Lower lobe of right lung (tissue), 2 donors: ENCODE data around the gene TAS2R4. TPM values are rescaled to one million over a fixed set of nuclear protein-coding genes. Genes with fewer than 3 reads are reported as not detected.
A peak's percentile ranks its signal among the peaks of the same experiment; 100 is the strongest.

Experiments
- ATAC-seq, 2 donors: fragments of 200-7000 bp; cut with Tn5 transposase; one replicate each; pipeline ENCODE4 v1.9.1; 2020 to 2022; ENCODE audit warnings: mild to moderate bottlenecking in 2 of 2, moderate library complexity in 2 of 2
- DNase-seq: peaks from one replicate; pipeline ENCODE4 v3.0.0-alpha.2; 2020
- H3K27ac ChIP-seq: fragments of 200-600 bp; one replicate; pipeline ENCODE4 v1.8.0; 2022
- H3K27me3 ChIP-seq: fragments of 200-600 bp; one replicate; pipeline ENCODE4 v1.8.0; 2022; ENCODE audit warnings: low read depth
- H3K36me3 ChIP-seq: fragments of 200-600 bp; one replicate; pipeline ENCODE4 v1.8.0; 2022; ENCODE audit warnings: mild to moderate bottlenecking
- H3K4me1 ChIP-seq: fragments of 200-600 bp; one replicate; pipeline ENCODE4 v1.8.0; 2022
- H3K4me3 ChIP-seq: fragments of 200-600 bp; one replicate; pipeline ENCODE4 v1.8.0; 2022; ENCODE audit warnings: mild to moderate bottlenecking
- H3K9me3 ChIP-seq: fragments of 200-600 bp; one replicate; pipeline ENCODE4 v1.8.0; 2022
- CTCF ChIP-seq: fragments of 200-600 bp; IDR thresholded peaks from one replicate; pipeline ENCODE4 v1.8.0; 2022; ENCODE audit warnings: antibody characterized with exemption, mild to moderate bottlenecking
- intact Hi-C: fragments of 100-400 bp; cut with DNase I; formaldehyde crosslinking; loops from one replicate; pipeline ENCODE4 v1.11.0; 2022
- long read RNA-seq: library from polyadenylated mRNA; unstranded; transcript quantifications from one replicate; pipeline ENCODE4 v2.0.0, GENCODE V29; 2021
- total RNA-seq: library from RNA; stranded (reverse); fragmentation: NEBNext Ultra II Directional; extraction: Animal tissue kit (Norgen Biotek cat#: 25700); gene quantifications from one replicate; pipeline ENCODE4 v1.2.1, GENCODE V29; 2021
- donor health status: DM: no; HTN: yes; CAD: no; lungs with severe emphysema.

TAS2R4 gene, protein sequence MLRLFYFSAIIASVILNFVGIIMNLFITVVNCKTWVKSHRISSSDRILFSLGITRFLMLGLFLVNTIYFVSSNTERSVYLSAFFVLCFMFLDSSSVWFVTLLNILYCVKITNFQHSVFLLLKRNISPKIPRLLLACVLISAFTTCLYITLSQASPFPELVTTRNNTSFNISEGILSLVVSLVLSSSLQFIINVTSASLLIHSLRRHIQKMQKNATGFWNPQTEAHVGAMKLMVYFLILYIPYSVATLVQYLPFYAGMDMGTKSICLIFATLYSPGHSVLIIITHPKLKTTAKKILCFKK
- total RNA-seq = 2.0 TPM
- long read RNA-seq = 0 reads

DNA sequence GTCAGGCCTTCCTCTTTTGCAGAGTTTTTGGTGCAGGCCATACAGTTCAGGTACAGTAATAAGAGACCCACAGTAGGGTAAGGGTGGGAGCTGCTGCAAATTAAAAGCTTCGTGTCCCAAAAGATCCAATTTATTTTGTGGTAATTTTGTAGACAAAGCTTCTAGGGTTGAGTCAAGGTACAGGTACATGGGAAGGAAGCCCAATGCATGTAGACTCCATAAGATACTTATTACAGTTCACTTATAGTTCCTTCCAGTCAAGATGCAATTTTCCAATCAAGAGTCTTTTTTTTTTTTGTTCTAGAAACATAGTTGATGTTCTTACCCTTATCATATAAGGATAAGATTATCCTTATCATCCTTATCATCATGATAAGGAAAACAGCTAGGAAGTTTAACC, at the start of gene TAS2R4:
Gene TAS2R4 (plus strand): TSS at position 301 of the 400 bp plus-strand sequence. CDS start 1,815 bp downstream, outside the sequence.
- no peak within 1 kb of the TSS for H3K27ac ChIP-seq
- no peak within 1 kb of the TSS for H3K4me3 ChIP-seq
- H3K27me3 ChIP-seq = no peaks in the 10 kb centered on the region
- peaks cover 12% of the 10 kb centered on the region for H3K36me3 ChIP-seq
- ATAC-seq = no peak
- H3K4me1 ChIP-seq = no peaks in the 10 kb centered on the region
- H3K9me3 ChIP-seq = peaks cover 6% of the 10 kb centered on the region
- intact Hi-C loops = no loop called here
- no peak for TF ChIP-seq CTCF
- DNase-seq = no peak

- Histone ChIP-seq H3K4me3 (no peak overlapping the region), H3K27me3 (no peaks in the 10 kb centered on the region), H3K36me3 (no peaks in the 10 kb centered on the region), H3K9me3 (no peaks in the 10 kb centered on the region), H3K27ac (no peak overlapping the region), H3K4me1 (no peaks in the 10 kb centered on the region)
- ATAC-seq (no peak), DNase-seq (no peak)
- TF ChIP-seq CTCF = no peak
- intact Hi-C loops = no loop called here
These were observed 47.5 kb upstream of the TAS2R4 start for GRCh38 chr7:141729020-141729419.

DNA sequence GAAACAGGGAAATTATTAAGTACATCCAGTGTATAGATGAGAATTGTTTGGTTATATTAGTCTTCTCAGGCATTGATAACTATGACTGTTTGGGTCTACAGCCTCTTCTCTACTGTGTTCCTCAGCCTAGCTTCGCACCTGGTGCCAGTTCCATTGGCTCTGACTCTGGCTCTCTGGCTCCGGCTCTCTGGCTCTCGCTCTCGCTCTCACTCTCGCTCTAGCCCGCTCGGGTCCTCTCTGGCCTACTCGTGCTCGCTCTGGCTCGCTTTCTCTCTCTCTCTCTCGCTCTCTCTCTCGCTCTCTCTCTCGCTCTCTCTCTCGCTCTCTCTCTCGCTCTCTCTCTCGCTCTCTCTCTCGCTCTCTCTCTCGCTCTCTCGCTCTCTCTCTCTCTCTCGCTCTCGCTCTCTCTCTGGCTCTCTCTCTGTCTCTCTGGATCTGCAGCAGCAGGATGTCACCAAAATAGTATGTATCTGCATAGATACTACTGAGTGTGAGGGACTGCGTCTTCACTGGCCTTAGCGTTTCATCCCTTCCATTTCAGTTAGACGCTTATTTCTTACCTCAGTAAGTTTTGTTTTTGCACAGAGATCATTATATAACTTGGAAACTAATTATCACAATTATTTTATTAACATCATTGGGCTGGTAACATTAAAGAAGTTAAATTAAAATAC, 44.9 kb upstream of the TAS2R4 start:
- no peak for DNase-seq
- no peak for ATAC-seq
- Histone ChIP-seq H3K4me1 (no peaks in the 10 kb centered on the region), H3K27me3 (no peaks in the 10 kb centered on the region), H3K27ac (no peak overlapping the region), H3K4me3 (no peak overlapping the region), H3K36me3 (no peaks in the 10 kb centered on the region), H3K9me3 (no peaks in the 10 kb centered on the region)
- no peak for TF ChIP-seq CTCF
- intact Hi-C loops = no loop called here

GRCh38 chr7:141737118-141737835, 39.2 kb upstream of the TAS2R4 start:
- Histone ChIP-seq H3K36me3 (peaks cover 28% of the 10 kb centered on the region), H3K27me3 (no peaks in the 10 kb centered on the region), H3K4me1 (peaks cover 33% of the 10 kb centered on the region), H3K4me3 (peak overlapping the region; percentile 80), H3K9me3 (no peaks in the 10 kb centered on the region), H3K27ac (peak overlapping the region; percentile 84)
- intact Hi-C loops = no loop called here
- TF ChIP-seq CTCF = no peak
- ATAC-seq (peak; percentile 40 to 43), DNase-seq (peak; percentile 46)

GRCh38 chr7:141737836-141738591, 38.5 kb upstream of the TAS2R4 start, which contains the start of gene SSBP1:
TSS of gene SSBP1 (plus strand) at chr7:141738358. CDS start at chr7:141739167, 809 bp downstream.
- DNase-seq (peak; percentile 92), ATAC-seq (peak; percentile 98)
- Histone ChIP-seq H3K9me3 (no peaks in the 10 kb centered on the region), H3K27ac (peak within 1 kb of the TSS; percentile 84), H3K4me1 (peaks cover 33% of the 10 kb centered on the region), H3K4me3 (peak within 1 kb of the TSS; percentile 80), H3K27me3 (no peaks in the 10 kb centered on the region), H3K36me3 (peaks cover 36% of the 10 kb centered on the region)
- intact Hi-C loops = no loop called here
- TF ChIP-seq CTCF = peak; percentile 76
